Rectal smooth muscle tissue (tissue), 1 donor: ENCODE data around the gene RASSF5.

Source experiments
- H3K27ac ChIP-seq: one replicate; pipeline ENCODE4 v1.7.0; 2013; ENCODE audit warnings: low read depth, low read length, inconsistent platforms
- H3K27me3 ChIP-seq: one replicate; pipeline ENCODE4 v1.7.0; 2013; ENCODE audit warnings: low read length; ENCODE audit not compliant: control insufficient read depth, insufficient read depth
- H3K36me3 ChIP-seq: one replicate; pipeline ENCODE4 v1.7.0; 2013; ENCODE audit warnings: low read length; ENCODE audit not compliant: control insufficient read depth, insufficient read depth
- H3K4me1 ChIP-seq: one replicate; pipeline ENCODE4 v1.7.0; 2013; ENCODE audit warnings: low read length; ENCODE audit not compliant: control insufficient read depth, insufficient read depth
- H3K4me3 ChIP-seq: one replicate; pipeline ENCODE4 v1.7.0; 2013; ENCODE audit warnings: low read length
- H3K9ac ChIP-seq: one replicate; pipeline ENCODE4 v1.7.0; 2013; ENCODE audit warnings: low read length

Gene RASSF5

GRCh38 chr1:206514813-206515387, 7.6 kb downstream of the RASSF5 start:
- Histone ChIP-seq H3K4me3 (no peak overlapping the region), H3K36me3 (no peaks in the 10 kb centered on the region), H3K27ac (no peak overlapping the region), H3K4me1 (no peaks in the 10 kb centered on the region), H3K9ac (no peak overlapping the region), H3K27me3 (no peaks in the 10 kb centered on the region)

- H3K27ac ChIP-seq = no peak overlapping the region
Measured at GRCh38 chr1:206516728-206516990, 9.3 kb downstream of the RASSF5 start.

GRCh38 chr1:206517784-206518183, 10.5 kb downstream of the RASSF5 start:
- no peak overlapping the region for H3K4me3 ChIP-seq
- no peak overlapping the region for H3K27ac ChIP-seq

More at GRCh38 chr1:206516728-206516990, 9.3 kb downstream of the RASSF5 start:
- Histone ChIP-seq H3K4me3 (no peak overlapping the region), H3K4me1 (no peaks in the 10 kb centered on the region), H3K9ac (no peak overlapping the region), H3K27me3 (no peaks in the 10 kb centered on the region), H3K36me3 (no peaks in the 10 kb centered on the region)

GRCh38 chr1:206518206-206518605, 10.9 kb downstream of the RASSF5 start:
- no peaks in the 10 kb centered on the region for H3K27me3 ChIP-seq
- H3K9ac ChIP-seq = no peak overlapping the region
- H3K36me3 ChIP-seq = no peaks in the 10 kb centered on the region
- no peaks in the 10 kb centered on the region for H3K4me1 ChIP-seq
- H3K4me3 ChIP-seq = no peak overlapping the region
- no peak overlapping the region for H3K27ac ChIP-seq

More at GRCh38 chr1:206517784-206518183, 10.5 kb downstream of the RASSF5 start:
- Histone ChIP-seq H3K27me3 (no peaks in the 10 kb centered on the region), H3K4me1 (no peaks in the 10 kb centered on the region), H3K9ac (no peak overlapping the region), H3K36me3 (no peaks in the 10 kb centered on the region)

GRCh38 chr1:206518743-206519142, 11.4 kb downstream of the RASSF5 start:
- no peak overlapping the region for H3K4me3 ChIP-seq
- H3K27me3 ChIP-seq = no peaks in the 10 kb centered on the region
- no peak overlapping the region for H3K9ac ChIP-seq
- H3K36me3 ChIP-seq = no peaks in the 10 kb centered on the region
- no peaks in the 10 kb centered on the region for H3K4me1 ChIP-seq
- H3K27ac ChIP-seq = no peak overlapping the region

- Histone ChIP-seq H3K27ac (no peak overlapping the region), H3K9ac (no peak overlapping the region), H3K4me3 (no peak overlapping the region), H3K4me1 (no peaks in the 10 kb centered on the region), H3K27me3 (no peaks in the 10 kb centered on the region), H3K36me3 (no peaks in the 10 kb centered on the region)
Measured at GRCh38 chr1:206521127-206521526, 13.8 kb downstream of the RASSF5 start.

GRCh38 chr1:206521694-206522402, 14.5 kb downstream of the RASSF5 start:
- Histone ChIP-seq H3K9ac (no peak overlapping the region), H3K4me1 (no peaks in the 10 kb centered on the region), H3K36me3 (no peaks in the 10 kb centered on the region), H3K27ac (no peak overlapping the region), H3K4me3 (no peak overlapping the region), H3K27me3 (no peaks in the 10 kb centered on the region)

GRCh38 chr1:206524739-206525364, 17.5 kb downstream of the RASSF5 start:
- Histone ChIP-seq H3K9ac (no peak overlapping the region), H3K27ac (no peak overlapping the region), H3K4me1 (no peaks in the 10 kb centered on the region)

GRCh38 chr1:206526064-206526911, 19.0 kb downstream of the RASSF5 start:
- Histone ChIP-seq H3K4me3 (no peak overlapping the region), H3K9ac (no peak overlapping the region), H3K27me3 (no peaks in the 10 kb centered on the region), H3K27ac (no peak overlapping the region), H3K4me1 (no peaks in the 10 kb centered on the region), H3K36me3 (no peaks in the 10 kb centered on the region)

More at GRCh38 chr1:206524739-206525364, 17.5 kb downstream of the RASSF5 start:
- H3K27me3 ChIP-seq = no peaks in the 10 kb centered on the region
- no peaks in the 10 kb centered on the region for H3K36me3 ChIP-seq
- no peak overlapping the region for H3K4me3 ChIP-seq

GRCh38 chr1:206529425-206529824, 22.1 kb downstream of the RASSF5 start:
- Histone ChIP-seq H3K36me3 (no peaks in the 10 kb centered on the region), H3K27me3 (no peaks in the 10 kb centered on the region)

GRCh38 chr1:206532368-206532767, 25.0 kb downstream of the RASSF5 start:
- no peaks in the 10 kb centered on the region for H3K36me3 ChIP-seq
- H3K27me3 ChIP-seq = no peaks in the 10 kb centered on the region
- no peak overlapping the region for H3K4me3 ChIP-seq
- H3K9ac ChIP-seq = no peak overlapping the region
- no peak overlapping the region for H3K27ac ChIP-seq
- H3K4me1 ChIP-seq = no peaks in the 10 kb centered on the region

More at GRCh38 chr1:206529425-206529824, 22.1 kb downstream of the RASSF5 start:
- H3K27ac ChIP-seq = no peak overlapping the region
- H3K4me1 ChIP-seq = no peaks in the 10 kb centered on the region
- no peak overlapping the region for H3K4me3 ChIP-seq
- no peak overlapping the region for H3K9ac ChIP-seq

GRCh38 chr1:206534552-206534951, 27.2 kb downstream of the RASSF5 start:
- no peak overlapping the region for H3K27ac ChIP-seq
- H3K4me1 ChIP-seq = no peaks in the 10 kb centered on the region
- H3K27me3 ChIP-seq = no peaks in the 10 kb centered on the region
- H3K4me3 ChIP-seq = no peak overlapping the region
- H3K9ac ChIP-seq = no peak overlapping the region
- no peaks in the 10 kb centered on the region for H3K36me3 ChIP-seq
